ENCODE data around the gene INTS14. TPM values are rescaled to one million over a fixed set of nuclear protein-coding genes. Genes with fewer than 3 reads are reported as not detected.

Gene INTS14
- total RNA-seq: 10 to 100 TPM; 26.0 to 28.3 TPM

GRCh38 chr15:65610871-65611718, at the start of gene INTS14:
INTS14 (minus strand) TSS chr15:65611131; CDS start chr15:65607380, 3,751 bp downstream.
- ATAC-seq (peak; percentile 99), DNase-seq (peak; percentile 98 to 99 (median 98))
- peak within 1 kb of the TSS; percentile 80 to 85 for H3K4me3 ChIP-seq
- no peaks in the 10 kb centered on the region for H3K36me3 ChIP-seq (replicated peaks in 1 of 2; ENCODE audit: insufficient read depth in 1 of 2, low read depth in 2 of 2)
- intact Hi-C loops (cut with DNase I): no loop called here
- peak within 1 kb of the TSS; percentile 74 to 93 (median 90) for H3K27ac ChIP-seq
- H3K9me3 ChIP-seq: no peaks in the 10 kb centered on the region
- TF ChIP-seq, protein P1, sequence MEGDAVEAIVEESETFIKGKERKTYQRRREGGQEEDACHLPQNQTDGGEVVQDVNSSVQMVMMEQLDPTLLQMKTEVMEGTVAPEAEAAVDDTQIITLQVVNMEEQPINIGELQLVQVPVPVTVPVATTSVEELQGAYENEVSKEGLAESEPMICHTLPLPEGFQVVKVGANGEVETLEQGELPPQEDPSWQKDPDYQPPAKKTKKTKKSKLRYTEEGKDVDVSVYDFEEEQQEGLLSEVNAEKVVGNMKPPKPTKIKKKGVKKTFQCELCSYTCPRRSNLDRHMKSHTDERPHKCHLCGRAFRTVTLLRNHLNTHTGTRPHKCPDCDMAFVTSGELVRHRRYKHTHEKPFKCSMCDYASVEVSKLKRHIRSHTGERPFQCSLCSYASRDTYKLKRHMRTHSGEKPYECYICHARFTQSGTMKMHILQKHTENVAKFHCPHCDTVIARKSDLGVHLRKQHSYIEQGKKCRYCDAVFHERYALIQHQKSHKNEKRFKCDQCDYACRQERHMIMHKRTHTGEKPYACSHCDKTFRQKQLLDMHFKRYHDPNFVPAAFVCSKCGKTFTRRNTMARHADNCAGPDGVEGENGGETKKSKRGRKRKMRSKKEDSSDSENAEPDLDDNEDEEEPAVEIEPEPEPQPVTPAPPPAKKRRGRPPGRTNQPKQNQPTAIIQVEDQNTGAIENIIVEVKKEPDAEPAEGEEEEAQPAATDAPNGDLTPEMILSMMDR (IDR thresholded peaks at IDR 0.05): peak; percentile 37 to 81 (median 58)
- peak; percentile 65 to 90 (median 90) for TF ChIP-seq POLR2A (IDR thresholded peaks at IDR 0.05)
- WGBS, 2 donors: 0 to 1% methylated on average over 34 to 64 of the region's 64 CpGs
- no peaks in the 10 kb centered on the region for H3K27me3 ChIP-seq
- peaks cover 25% of the 10 kb centered on the region for H3K4me1 ChIP-seq

- no peaks in the 10 kb centered on the region for H3K4me1 ChIP-seq
- DNase-seq (no peak), ATAC-seq (no peak)
- H3K4me3 ChIP-seq: no peak overlapping the region
- TF ChIP-seq, protein P1 (IDR thresholded peaks at IDR 0.05): no peak
- no peak for TF ChIP-seq POLR2A (IDR thresholded peaks at IDR 0.05)
- no peaks in the 10 kb centered on the region for H3K9me3 ChIP-seq
- intact Hi-C loops (cut with DNase I): no loop called here
- 86 to 89% methylated on average over 4 of the region's 4 CpGs for WGBS, 2 donors
- no peak overlapping the region for H3K27ac ChIP-seq
- no peaks in the 10 kb centered on the region for H3K27me3 ChIP-seq
- peaks cover 0 to 39% of the 10 kb centered on the region in 2 donors for H3K36me3 ChIP-seq (replicated peaks in 1 of 2; ENCODE audit: insufficient read depth in 1 of 2, low read depth in 2 of 2)
These were observed 48.6 kb upstream of the INTS14 start for GRCh38 chr15:65659502-65660052.

GRCh38 chr15:65655457-65655856, 44.5 kb upstream of the INTS14 start:
- H3K27me3 ChIP-seq: no peaks in the 10 kb centered on the region
- 79 to 81% methylated on average over 4 of the region's 4 CpGs for WGBS, 2 donors
- TF ChIP-seq, protein P1 (IDR thresholded peaks at IDR 0.05): no peak
- TF ChIP-seq POLR2A (IDR thresholded peaks at IDR 0.05): no peak
- DNase-seq: no peak
- no peak for ATAC-seq
- H3K4me3 ChIP-seq: no peak overlapping the region
- H3K27ac ChIP-seq: no peak overlapping the region
- H3K36me3 ChIP-seq (replicated peaks in 1 of 2; ENCODE audit: insufficient read depth in 1 of 2, low read depth in 2 of 2): peaks cover 0 to 25% of the 10 kb centered on the region in 2 donors
- H3K9me3 ChIP-seq: no peaks in the 10 kb centered on the region
- intact Hi-C loops (cut with DNase I): no loop called here
- H3K4me1 ChIP-seq: no peaks in the 10 kb centered on the region

- no peak for ATAC-seq
- Histone ChIP-seq H3K4me1 (no peaks in the 10 kb centered on the region), H3K4me3 (no peak overlapping the region), H3K27me3 (no peaks in the 10 kb centered on the region), H3K36me3 (replicated peaks in 1 of 2; ENCODE audit: insufficient read depth in 1 of 2, low read depth in 2 of 2) (peaks cover 0 to 21% of the 10 kb centered on the region in 2 donors), H3K27ac (no peak overlapping the region), H3K9me3 (no peaks in the 10 kb centered on the region)
- 93 to 100% methylated on average over 1 of the region's 1 CpG for WGBS, 2 donors
- TF ChIP-seq POLR2A (IDR thresholded peaks at IDR 0.05): no peak
- TF ChIP-seq, protein P1 (IDR thresholded peaks at IDR 0.05): no peak
- intact Hi-C loops (cut with DNase I): no loop called here
- no peak for DNase-seq
These were observed 44.1 kb upstream of the INTS14 start for GRCh38 chr15:65655026-65655425.
